H1 (cell line): ENCODE measurements around the gene HFE. TPM values are rescaled to one million over a fixed set of nuclear protein-coding genes. Genes with fewer than 3 reads are reported as not detected.

Source experiments
- CHD7 ChIP-seq: fragments of 300-600 bp; sonication (generic); IDR thresholded peaks from 2 replicates; pipeline ENCODE4 v1.7.1; 2012; ENCODE audit warnings: low read length, moderate library complexity, mild to moderate bottlenecking, inconsistent platforms; ENCODE audit not compliant: insufficient replicate concordance
- EP300 ChIP-seq, 2 experiments: IDR thresholded peaks; 1 replicate in 1 of 2; 2 replicates in 1 of 2; pipeline ENCODE4 v1.6.1; 2011 to 2012; ENCODE audit warnings: low read depth in 2 of 2, low read length in 2 of 2, mild to moderate bottlenecking in 2 of 2, borderline replicate concordance in 1 of 2, inconsistent platforms in 1 of 2, moderate library complexity in 1 of 2
- polyA plus RNA-seq, 7 experiments: library from polyadenylated mRNA; depleted of rRNA in 3 of 7; stranded (reverse) in 5 of 7; unstranded in 2 of 7; fragments of >200 nt in 5 of 7; fragments of 200-250 nt in 2 of 7; gene quantifications; 1 replicate in 5 of 7; 2 replicates in 1 of 7; 4 replicates in 1 of 7; pipeline versions ENCODE4 v1.2.1 to v1.2.3, GENCODE V29; 2011 to 2013; ENCODE audit warnings: missing spikeins in 2 of 7, mixed read lengths in 2 of 7
- total RNA-seq: library from RNA; stranded (reverse); fragmentation: NEBNext Ultra II Directional; extraction: Animal tissue kit (Norgen Biotek cat#: 25700); gene quantifications from 2 replicates; pipeline ENCODE4 v1.2.1, GENCODE V29; 2021

Gene HFE
- total and polyA plus RNA-seq, 2 of the 8 experiments (the other 6 are each of a cell fraction or from before 2014, with no cell fraction given): 1.6 to 2.0 TPM

DNA sequence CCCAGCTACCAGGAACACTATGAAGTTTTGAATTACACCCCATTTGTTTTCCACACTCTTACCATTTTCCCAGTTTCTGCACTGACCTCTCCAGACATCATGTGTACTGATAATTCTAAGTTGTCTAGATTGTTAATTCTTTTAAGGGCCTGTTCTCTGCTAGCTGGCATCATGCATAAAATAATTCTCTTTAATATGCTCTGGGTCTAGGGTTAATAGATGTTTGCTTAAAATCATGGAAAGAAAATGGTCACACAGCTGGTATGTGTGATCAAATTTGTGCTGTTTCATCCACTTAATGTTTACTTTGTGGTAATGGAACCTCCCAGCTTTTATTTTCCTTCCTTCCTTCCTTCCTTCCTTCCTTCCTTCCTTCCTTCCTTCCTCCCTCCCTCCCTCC, 49.1 kb downstream of the HFE start (continued):
- no peak for TF ChIP-seq CHD7
- TF ChIP-seq EP300 (IDR thresholded peaks at IDR 0.05; ENCODE audit: borderline replicate concordance in 1 of 2, low read depth in 2 of 2, low read length in 2 of 2): no peak
- TF ChIP-seq, all 59 proteins: peak for 0
